Cardiac muscle cell (in vitro differentiated cells and primary cell): ENCODE results near the gene CALN1. TPM values are rescaled to one million over a fixed set of nuclear protein-coding genes. Genes with fewer than 3 reads are reported as not detected.

ENCODE experiments used
- DNase-seq, 2 donors: peaks; one replicate each; pipeline versions ENCODE4 v3.0.0 to v3.0.0-alpha.2; 2010 to 2017; ENCODE audit warnings: low read depth in 1 of 2, low spot score in 1 of 2
- H3K27ac ChIP-seq: fragments of 200-600 bp; sonication (generic); 2 replicates; pipeline ENCODE4 v1.5.1; 2016
- H3K27me3 ChIP-seq: fragments of 200-600 bp; sonication (generic); 2 replicates; pipeline ENCODE4 v1.6.0; 2016; ENCODE audit warnings: control low read depth
- H3K36me3 ChIP-seq: fragments of 200-600 bp; sonication (generic); 2 replicates; pipeline ENCODE4 v1.5.1; 2016; ENCODE audit warnings: control low read depth
- H3K4me1 ChIP-seq: fragments of 200-600 bp; sonication (generic); 2 replicates; pipeline ENCODE4 v1.8.1; 2017; ENCODE audit warnings: low read depth, mild to moderate bottlenecking, mixed run types
- H3K4me3 ChIP-seq: fragments of 200-600 bp; sonication (generic); 2 replicates; pipeline ENCODE4 v1.5.1; 2016; ENCODE audit warnings: mild to moderate bottlenecking
- H3K9me3 ChIP-seq: fragments of 200-600 bp; sonication (generic); 2 replicates; pipeline ENCODE4 v1.5.1; 2017; ENCODE audit warnings: low read depth, mild to moderate bottlenecking, control low read depth
- CTCF ChIP-seq: IDR thresholded peaks from 2 replicates; pipeline ENCODE4 v1.5.1; 2012; ENCODE audit warnings: low read depth, mild to moderate bottlenecking, low read length
- polyA plus RNA-seq: library from polyadenylated mRNA; unstranded; fragments of >200 nt; fragmentation: Nextera tagmentation; extraction: Ambion mirVana; gene quantifications from 2 replicates; pipeline ENCODE4 v1.2.1, GENCODE V29; 2016
- total RNA-seq: library from RNA; depleted of rRNA; stranded (reverse); fragments of >200 nt; gene quantifications from 2 replicates; pipeline ENCODE4 v1.2.3, GENCODE V29; 2016

Gene CALN1
- total and polyA plus RNA-seq, 2 experiments from 2014 or later, result 0.03 to 0.18 TPM

GRCh38 chr7:72019436-72019835 lies 392.7 kb downstream of the CALN1 start:
- H3K36me3 ChIP-seq, result no peaks in the 10 kb centered on the region
- no peaks in the 10 kb centered on the region for H3K4me1 ChIP-seq
- no peak overlapping the region for H3K27ac ChIP-seq
- H3K9me3 ChIP-seq, result no peaks in the 10 kb centered on the region
- no peak for TF ChIP-seq CTCF
- no peak for DNase-seq
- no peaks in the 10 kb centered on the region for H3K27me3 ChIP-seq
- H3K4me3 ChIP-seq, result no peak overlapping the region

GRCh38 chr7:72017756-72018155 lies 394.4 kb downstream of the CALN1 start:
- Histone ChIP-seq H3K36me3 (no peaks in the 10 kb centered on the region), H3K9me3 (no peaks in the 10 kb centered on the region), H3K27ac (no peak overlapping the region), H3K27me3 (no peaks in the 10 kb centered on the region), H3K4me3 (no peak overlapping the region), H3K4me1 (no peaks in the 10 kb centered on the region)
- no peak for DNase-seq
- no peak for TF ChIP-seq CTCF

- Histone ChIP-seq H3K27ac (no peak overlapping the region), H3K27me3 (no peaks in the 10 kb centered on the region), H3K4me1 (no peaks in the 10 kb centered on the region), H3K9me3 (no peaks in the 10 kb centered on the region), H3K36me3 (no peaks in the 10 kb centered on the region), H3K4me3 (no peak overlapping the region)
- no peak for TF ChIP-seq CTCF
- no peak for DNase-seq
These were observed 395.6 kb downstream of the CALN1 start for GRCh38 chr7:72016574-72016973.

- no peak for TF ChIP-seq CTCF
- no peaks in the 10 kb centered on the region for H3K27me3 ChIP-seq
- no peak overlapping the region for H3K27ac ChIP-seq
- no peaks in the 10 kb centered on the region for H3K36me3 ChIP-seq
- DNase-seq, result no peak
- H3K4me1 ChIP-seq, result no peaks in the 10 kb centered on the region
- no peak overlapping the region for H3K4me3 ChIP-seq
- no peaks in the 10 kb centered on the region for H3K9me3 ChIP-seq
These were observed 397.0 kb downstream of the CALN1 start for GRCh38 chr7:72015136-72015535.

- H3K36me3 ChIP-seq, result no peaks in the 10 kb centered on the region
- no peak overlapping the region for H3K27ac ChIP-seq
- H3K4me1 ChIP-seq, result no peaks in the 10 kb centered on the region
- no peak overlapping the region for H3K4me3 ChIP-seq
- no peak for TF ChIP-seq CTCF
- no peaks in the 10 kb centered on the region for H3K27me3 ChIP-seq
- H3K9me3 ChIP-seq, result no peaks in the 10 kb centered on the region
- DNase-seq, result no peak
These were observed 405.1 kb downstream of the CALN1 start for GRCh38 chr7:72007018-72007417.

GRCh38 chr7:72003236-72003635 lies 408.9 kb downstream of the CALN1 start:
- DNase-seq, result no peak
- H3K9me3 ChIP-seq, result no peaks in the 10 kb centered on the region
- H3K4me1 ChIP-seq, result no peaks in the 10 kb centered on the region
- no peaks in the 10 kb centered on the region for H3K36me3 ChIP-seq
- H3K27ac ChIP-seq, result no peak overlapping the region
- no peaks in the 10 kb centered on the region for H3K27me3 ChIP-seq
- H3K4me3 ChIP-seq, result no peak overlapping the region
- TF ChIP-seq CTCF, result no peak
